Neural cell (in vitro differentiated cells): ENCODE data around the gene SCGB1C1.

Experiments used
- CTCF ChIP-seq: fragments of 450-650 bp; IDR thresholded peaks from 2 replicates; pipeline ENCODE4 v1.5.1; 2014; ENCODE audit warnings: antibody characterized with exemption, mild to moderate bottlenecking, moderate library complexity; ENCODE audit not compliant: poor library complexity, severe bottlenecking
- EP300 ChIP-seq: fragments of 450-650 bp; conservative IDR thresholded peaks from 2 replicates; pipeline ENCODE4 v1.6.1; 2014; ENCODE audit warnings: antibody characterized with exemption, mild to moderate bottlenecking, moderate library complexity; ENCODE audit not compliant: poor library complexity, severe bottlenecking
- EZH2 ChIP-seq: fragments of 200-600, 300-800 bp; shearing (Covaris generic), sonication (generic); IDR thresholded peaks from 2 replicates; pipeline ENCODE4 v1.6.1; 2014; ENCODE audit warnings: antibody characterized with exemption, low read length, borderline replicate concordance, mild to moderate bottlenecking; ENCODE audit not compliant: insufficient read depth, poor library complexity, severe bottlenecking
- RAD21 ChIP-seq: fragments of 450-650 bp; conservative IDR thresholded peaks from 2 replicates; pipeline ENCODE4 v1.6.1; 2014; ENCODE audit warnings: antibody characterized with exemption, mild to moderate bottlenecking, moderate library complexity

- TF ChIP-seq RAD21 (no peak), CTCF (no peak), EP300 (no peak), EZH2 (no peak)
Measured at GRCh38 chr11:215581-216037, 22.7 kb downstream of the SCGB1C1 start.
